Heart left ventricle (tissue), 16 donors: ENCODE results near the gene KSR2. TPM values are rescaled to one million over a fixed set of nuclear protein-coding genes. Genes with fewer than 3 reads are reported as not detected.

Experiments
- ATAC-seq, 4 donors: fragments of 200-7000 bp; cut with Tn5 transposase; one replicate each; pipeline ENCODE4 v1.9.1; 2020 to 2022; ENCODE audit warnings: moderate library complexity in 4 of 4, mild to moderate bottlenecking in 3 of 4, moderate number of reproducible peaks in 1 of 4
- DNase-seq, 5 donors: peaks; one replicate each; pipeline ENCODE4 v3.0.0-alpha.2; 2020
- H3K27ac ChIP-seq, 12 donors: fragments of 200-600 bp; sonication (generic) in 4 of 12; one replicate each; pipeline versions ENCODE4 v1.5.0 to v1.8.0; 2016 to 2022; ENCODE audit warnings: mild to moderate bottlenecking in 2 of 12
- H3K27me3 ChIP-seq, 9 donors: fragments of 200-600 bp; sonication (generic) in 2 of 9; one replicate each; pipeline versions ENCODE4 v1.5.1 to v1.8.0; 2016 to 2022; ENCODE audit warnings: mild to moderate bottlenecking in 3 of 9
- H3K36me3 ChIP-seq, 9 donors: fragments of 200-600 bp; sonication (generic) in 2 of 9; one replicate each; pipeline versions ENCODE4 v1.5.0 to v1.8.0; 2018 to 2022; ENCODE audit warnings: mild to moderate bottlenecking in 2 of 9
- H3K4me1 ChIP-seq, 12 donors: fragments of 200-600 bp; sonication (generic) in 4 of 12; one replicate each; pipeline versions ENCODE4 v1.5.0 to v1.8.0; 2016 to 2022; ENCODE audit warnings: mild to moderate bottlenecking in 3 of 12
- H3K4me3 ChIP-seq, 12 donors: fragments of 200-600 bp; sonication (generic) in 4 of 12; one replicate each; pipeline versions ENCODE4 v1.5.0 to v1.8.0; 2017 to 2022; ENCODE audit warnings: mild to moderate bottlenecking in 9 of 12, moderate library complexity in 4 of 12
- H3K9me3 ChIP-seq, 12 donors: fragments of 200-600 bp; sonication (generic) in 4 of 12; one replicate each; pipeline versions ENCODE4 v1.5.0 to v1.8.0; 2016 to 2022; ENCODE audit warnings: mild to moderate bottlenecking in 1 of 12
- POLR2A ChIP-seq, 2 donors: fragments of 450-650 bp; IDR thresholded peaks; one replicate each; pipeline ENCODE4 v1.6.1; 2017; ENCODE audit warnings: antibody characterized with exemption in 2 of 2, mild to moderate bottlenecking in 2 of 2, moderate library complexity in 2 of 2
- WGBS, 4 donors: extraction: QIAGEN DNeasy Blood & Tissue Kit in 2 of 4; methylation state at CpG; one replicate each; pipeline versions ENCODE4 v1.1.5 to v1.1.7; 2013 to 2018; 5-methylcytosine and 5-hydroxymethylcytosine counted together
- intact Hi-C, 10 donors: fragments of 100-400 bp; cut with DNase I; formaldehyde crosslinking; loops; one replicate each; pipeline versions ENCODE4 v1.11.1 to v1.14.2; 2022
- polyA plus RNA-seq, 2 donors: library from polyadenylated mRNA; stranded (reverse); fragments of 200-250 nt; gene quantifications; one replicate each; pipeline ENCODE4 v1.2.3, GENCODE V29; 2013
- total RNA-seq, 9 donors: library from RNA; depleted of rRNA in 2 of 9; stranded (reverse); fragments of >200 nt in 2 of 9; fragmentation: NEBNext Ultra II Directional in 3 of 9; extraction: Animal tissue kit (Norgen Biotek cat#: 25700) in 3 of 9; gene quantifications; one replicate each; pipeline versions ENCODE4 v1.1.0 to v1.2.4, GENCODE V29; 2016 to 2023
- TF ChIP-seq, protein P1 (sequence below), 12 donors: fragments of 200-600 bp; sonication (generic) in 4 of 12; IDR thresholded peaks; one replicate each; pipeline versions ENCODE4 v1.5.0 to v1.8.0; 2018 to 2022; ENCODE audit warnings: antibody characterized with exemption in 12 of 12, mild to moderate bottlenecking in 5 of 12
- donor health status: ischemic (EF 13 %, LVEDD 7.1; RV severe dilation, severe dysfunction).
- donor health status: healthy with polysubstance abuse.
- donor health status: DM: no; HTN: yes; CAD: no.
- donor health status: DM: no; HTN: no; CAD: no.
- donor health status: ischemic (EF 25% LVEDD 6.9; RV normal size, moderate dysfunction).
- donor health status: ischemic (EF 25% LVEDD 5.7; RV mildly dilated, moderate dysfunction).
- donor health status: healthy.
- donor health status: DM: yes; HTN: yes; CAD: no.
- donor health status: ischemic (EF 35%, LVEDD 5.7; RV mildly dilated, moderate dysfunction).
- donor health status: nonischemic (EF 11% LVEDD 7.7; RV severe dilation, severe dysfunction).
- donor health status: DM: yes; HTN: yes; CAD: no.
- donor health status: PGD.
- donor health status: ischemic (EF 29% LVEDD 5.4; RV normal size, mild dysfunction).
- donor health status: nonischemic (EF 23%, LVEDD 6.1; RV moderate dilation, normal function).

KSR2 gene
- total and polyA plus RNA-seq, 11 donors, result under 0.01 to 0.02 (median 0.02) TPM; not detected in 8

DNA sequence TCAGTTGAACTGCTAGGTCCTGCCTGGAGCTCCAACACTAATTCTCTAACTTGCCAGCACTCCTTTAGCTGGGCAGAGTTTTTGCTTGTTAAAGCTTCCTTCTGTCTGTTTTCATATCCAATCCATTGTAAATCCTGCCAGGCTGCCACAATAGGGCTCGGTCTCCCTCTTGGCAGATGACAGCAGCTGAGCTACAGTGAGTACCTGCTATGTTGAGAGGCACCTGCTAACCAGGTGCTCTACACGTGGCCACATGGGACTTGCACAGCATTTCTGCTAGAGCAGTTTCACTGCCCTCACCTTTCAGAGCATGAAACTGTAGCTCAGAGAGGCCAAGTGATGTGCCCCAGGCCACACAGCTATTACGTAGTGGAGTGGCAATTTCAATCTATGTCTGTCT is 500.8 kb downstream of the KSR2 start:
- DNase-seq (no peak), ATAC-seq (no peak)
- 62 to 75% (median 67%) methylated on average over 3 of the region's 3 CpGs for WGBS, 4 donors
- intact Hi-C loops, result no loop called here
- Histone ChIP-seq H3K4me1 (no peaks in the 10 kb centered on the region), H3K9me3 (peaks cover 0 to 11% (median 0%) of the 10 kb centered on the region in 12 donors), H3K27me3 (peaks cover 0 to 14% (median 0%) of the 10 kb centered on the region in 9 donors), H3K4me3 (no peak overlapping the region), H3K36me3 (no peaks in the 10 kb centered on the region), H3K27ac (no peak overlapping the region)
- no peak for TF ChIP-seq POLR2A (IDR thresholded peaks at IDR 0.05)
- TF ChIP-seq, protein P1, sequence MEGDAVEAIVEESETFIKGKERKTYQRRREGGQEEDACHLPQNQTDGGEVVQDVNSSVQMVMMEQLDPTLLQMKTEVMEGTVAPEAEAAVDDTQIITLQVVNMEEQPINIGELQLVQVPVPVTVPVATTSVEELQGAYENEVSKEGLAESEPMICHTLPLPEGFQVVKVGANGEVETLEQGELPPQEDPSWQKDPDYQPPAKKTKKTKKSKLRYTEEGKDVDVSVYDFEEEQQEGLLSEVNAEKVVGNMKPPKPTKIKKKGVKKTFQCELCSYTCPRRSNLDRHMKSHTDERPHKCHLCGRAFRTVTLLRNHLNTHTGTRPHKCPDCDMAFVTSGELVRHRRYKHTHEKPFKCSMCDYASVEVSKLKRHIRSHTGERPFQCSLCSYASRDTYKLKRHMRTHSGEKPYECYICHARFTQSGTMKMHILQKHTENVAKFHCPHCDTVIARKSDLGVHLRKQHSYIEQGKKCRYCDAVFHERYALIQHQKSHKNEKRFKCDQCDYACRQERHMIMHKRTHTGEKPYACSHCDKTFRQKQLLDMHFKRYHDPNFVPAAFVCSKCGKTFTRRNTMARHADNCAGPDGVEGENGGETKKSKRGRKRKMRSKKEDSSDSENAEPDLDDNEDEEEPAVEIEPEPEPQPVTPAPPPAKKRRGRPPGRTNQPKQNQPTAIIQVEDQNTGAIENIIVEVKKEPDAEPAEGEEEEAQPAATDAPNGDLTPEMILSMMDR (IDR thresholded peaks at IDR 0.05), result no peak

DNA sequence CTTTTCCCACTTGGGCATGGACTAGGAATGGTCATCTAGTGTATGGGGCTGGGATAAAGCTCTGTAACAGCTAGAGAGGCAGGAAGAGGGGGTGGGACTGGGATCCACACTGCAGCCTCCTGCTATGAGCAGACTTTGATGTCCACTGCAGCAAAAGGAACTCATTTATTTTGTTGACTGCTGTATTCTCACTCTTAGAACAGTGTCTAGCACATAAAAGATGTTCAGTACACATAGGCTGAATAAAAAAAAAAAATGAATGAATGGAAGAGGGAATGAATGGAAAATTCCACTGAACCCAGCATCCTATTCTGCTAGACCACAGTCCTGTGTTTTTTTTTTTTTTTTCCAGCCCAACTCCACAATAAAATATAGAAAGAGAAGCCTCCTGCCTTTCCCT is 501.2 kb downstream of the KSR2 start:
- H3K27ac ChIP-seq, result no peak overlapping the region
- no peaks in the 10 kb centered on the region for H3K4me1 ChIP-seq
- no peak for ATAC-seq
- peaks cover 0 to 11% (median 0%) of the 10 kb centered on the region in 12 donors for H3K9me3 ChIP-seq
- intact Hi-C loops, result no loop called here
- DNase-seq, result no peak
- H3K36me3 ChIP-seq, result no peaks in the 10 kb centered on the region
- TF ChIP-seq, protein P1 (IDR thresholded peaks at IDR 0.05), result no peak
- no peak for TF ChIP-seq POLR2A (IDR thresholded peaks at IDR 0.05)
- H3K27me3 ChIP-seq, result peaks cover 0 to 14% (median 0%) of the 10 kb centered on the region in 9 donors
- H3K4me3 ChIP-seq, result no peak overlapping the region

DNA sequence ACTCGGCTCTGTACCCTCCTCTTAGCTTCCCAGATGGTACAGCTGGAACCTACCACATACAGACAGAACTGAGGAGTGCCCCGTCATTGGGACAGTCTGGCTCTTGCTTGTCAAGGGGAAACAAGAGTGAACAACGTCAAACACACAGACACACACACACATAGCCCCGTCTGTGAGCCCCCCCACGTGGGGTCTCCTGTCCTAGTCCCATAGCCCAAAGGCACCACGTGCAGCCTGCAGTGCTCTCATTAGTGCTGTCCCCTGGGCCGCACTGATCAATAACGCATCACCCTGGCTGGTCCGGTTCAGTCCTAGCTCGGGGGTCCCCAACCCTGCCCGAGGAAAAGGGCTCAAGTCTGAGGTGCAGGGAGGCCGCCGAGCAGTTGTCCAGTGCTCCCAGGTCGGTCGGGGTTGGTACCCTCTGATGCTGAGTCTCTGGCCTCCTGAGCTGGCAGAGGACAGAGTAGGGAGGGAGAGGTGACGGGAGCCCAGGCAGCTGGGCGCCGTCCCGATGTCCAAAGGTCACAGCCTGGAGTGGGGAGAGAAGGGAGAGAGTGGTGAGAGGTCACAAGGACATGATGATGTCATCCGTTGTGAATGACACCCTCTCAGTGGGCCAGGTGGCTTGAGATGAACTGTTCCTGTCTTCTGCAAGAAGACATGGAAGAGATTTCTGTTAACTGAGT is 502.0 kb downstream of the KSR2 start:
- intact Hi-C loops, result no loop called here
- TF ChIP-seq, protein P1 (IDR thresholded peaks at IDR 0.05), result no peak
- TF ChIP-seq POLR2A (IDR thresholded peaks at IDR 0.05), result no peak
- Histone ChIP-seq H3K4me3 (no peak overlapping the region), H3K27me3 (peaks cover 0 to 14% (median 0%) of the 10 kb centered on the region in 9 donors), H3K9me3 (peaks cover 0 to 11% (median 0%) of the 10 kb centered on the region in 12 donors), H3K36me3 (no peaks in the 10 kb centered on the region), H3K27ac (no peak overlapping the region), H3K4me1 (no peaks in the 10 kb centered on the region)
- 57 to 74% (median 67%) methylated on average over 12 to 20 of the region's 20 CpGs for WGBS, 4 donors
- no peak for ATAC-seq
- no peak for DNase-seq

DNA sequence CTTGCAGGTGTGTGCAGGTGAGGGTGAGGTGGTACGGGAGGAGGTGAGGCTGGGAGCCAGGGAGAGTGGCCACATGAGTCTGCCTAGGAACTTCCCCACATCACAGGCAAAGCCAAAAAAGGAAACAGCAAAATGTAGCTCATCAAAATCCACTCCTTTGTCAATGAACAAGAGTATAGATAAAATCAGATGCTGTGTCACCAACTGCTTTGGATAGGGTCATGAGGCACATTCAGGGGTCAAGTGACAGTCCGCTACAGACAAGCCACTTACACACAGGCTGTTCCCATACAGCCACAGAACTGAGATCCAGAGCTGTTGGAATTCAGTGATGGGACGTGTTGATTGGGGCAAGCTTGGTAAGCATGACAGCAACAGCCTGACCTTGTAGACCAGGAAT is 507.1 kb downstream of the KSR2 start:
- Histone ChIP-seq H3K4me1 (no peaks in the 10 kb centered on the region), H3K9me3 (no peaks in the 10 kb centered on the region), H3K4me3 (no peak overlapping the region), H3K27me3 (peaks cover 0 to 14% (median 0%) of the 10 kb centered on the region in 9 donors), H3K36me3 (no peaks in the 10 kb centered on the region), H3K27ac (no peak overlapping the region)
- no peak for ATAC-seq
- 65 to 70% (median 67%) methylated on average over 3 of the region's 3 CpGs for WGBS, 4 donors
- intact Hi-C loops, result no loop called here
- no peak for TF ChIP-seq POLR2A (IDR thresholded peaks at IDR 0.05)
- TF ChIP-seq, protein P1 (IDR thresholded peaks at IDR 0.05), result no peak
- DNase-seq, result no peak
